Uterus (tissue), 4 donors: Measurements from ENCODE around the gene CACNA2D2. TPM values are rescaled to one million over a fixed set of nuclear protein-coding genes. Genes with fewer than 3 reads are reported as not detected.
A peak's percentile ranks its signal among the peaks of the same experiment; 100 is the strongest.

Experiments
- DNase-seq, 2 donors: peaks; one replicate each; pipeline ENCODE4 v3.0.0-alpha.2; 2019 to 2020
- H3K27ac ChIP-seq, 2 donors: fragments of 200-600 bp; sonication (generic); 1 replicate in 1 of 2; 2 replicates in 1 of 2; pipeline ENCODE4 v1.5.1; 2016 to 2018
- H3K27me3 ChIP-seq, 2 donors: fragments of 200-600 bp; sonication (generic); one replicate each; pipeline ENCODE4 v1.5.1; 2018 to 2019; ENCODE audit warnings: control low read depth in 1 of 2
- H3K36me3 ChIP-seq, 2 donors: fragments of 200-600 bp; sonication (generic); one replicate each; pipeline ENCODE4 v1.5.1; 2019; ENCODE audit warnings: control low read depth in 1 of 2
- H3K4me1 ChIP-seq, 2 donors: fragments of 200-600 bp; sonication (generic); one replicate each; pipeline ENCODE4 v1.5.1; 2018 to 2019; ENCODE audit warnings: control low read depth in 1 of 2
- H3K4me3 ChIP-seq, 2 donors: fragments of 200-600 bp; sonication (generic); 1 replicate in 1 of 2; 2 replicates in 1 of 2; pipeline ENCODE4 v1.5.1; 2018 to 2019; ENCODE audit warnings: mild to moderate bottlenecking in 1 of 2
- H3K9me3 ChIP-seq, 2 donors: fragments of 200-600 bp; sonication (generic); one replicate each; pipeline ENCODE4 v1.5.1; 2019; ENCODE audit warnings: control low read depth in 1 of 2
- POLR2A ChIP-seq, 2 donors: fragments of 450-650 bp; IDR thresholded peaks; one replicate each; pipeline ENCODE4 v1.6.1; 2016; ENCODE audit warnings: antibody characterized with exemption in 2 of 2, mild to moderate bottlenecking in 1 of 2, moderate library complexity in 1 of 2
- intact Hi-C: fragments of 100-400 bp; cut with DNase I; formaldehyde crosslinking; loops from one replicate; pipeline ENCODE4 v1.15.1; 2023; ENCODE audit warnings: low total_unique reads
- total RNA-seq, 4 donors: library from RNA; depleted of rRNA in 3 of 4; stranded (reverse); fragments of >200 nt in 3 of 4; gene quantifications; one replicate each; pipeline versions ENCODE4 v1.1.0 to v1.2.4, GENCODE V29; 2014 to 2023
- TF ChIP-seq, protein P1 (sequence below), 4 experiments: fragments of 200-600 bp in 2 of 4; fragments of 450-650 bp in 2 of 4; sonication (generic) in 2 of 4; IDR thresholded peaks; one replicate each; pipeline ENCODE4 v1.5.1; 2016 to 2019; ENCODE audit warnings: antibody characterized with exemption in 4 of 4, mild to moderate bottlenecking in 2 of 4, moderate library complexity in 1 of 4
- donor health status: DM: yes; HTN: yes; CAD: no.

CACNA2D2 gene
- total RNA-seq, 4 donors from 2014 or later = under 0.01 to 6.1 (median 5.3) TPM; not detected in 1

DNA sequence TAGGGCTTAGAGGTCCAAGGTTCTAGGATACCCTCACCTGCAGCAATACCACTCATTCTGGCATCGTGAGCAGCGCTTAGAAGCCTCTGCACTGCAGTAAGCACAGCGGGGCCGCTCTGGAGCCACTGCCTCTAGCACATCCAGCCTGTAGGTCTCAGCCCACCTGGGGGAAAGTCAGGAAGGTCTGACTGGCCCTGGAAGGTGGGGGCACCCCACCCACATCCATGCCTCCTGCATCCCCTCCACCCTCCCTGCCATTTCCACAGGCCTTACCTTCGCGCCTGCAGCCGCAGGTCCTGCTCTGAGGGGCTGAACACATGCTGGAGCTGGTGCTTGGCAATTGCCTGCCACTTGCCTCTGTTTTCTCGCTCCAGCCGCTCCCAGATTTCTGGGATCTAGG is 161.9 kb downstream of the CACNA2D2 start:
- no peak for DNase-seq
- H3K27ac ChIP-seq = no peak overlapping the region
- no peaks in the 10 kb centered on the region for H3K27me3 ChIP-seq
- no peak overlapping the region for H3K4me3 ChIP-seq
- TF ChIP-seq, protein P1, sequence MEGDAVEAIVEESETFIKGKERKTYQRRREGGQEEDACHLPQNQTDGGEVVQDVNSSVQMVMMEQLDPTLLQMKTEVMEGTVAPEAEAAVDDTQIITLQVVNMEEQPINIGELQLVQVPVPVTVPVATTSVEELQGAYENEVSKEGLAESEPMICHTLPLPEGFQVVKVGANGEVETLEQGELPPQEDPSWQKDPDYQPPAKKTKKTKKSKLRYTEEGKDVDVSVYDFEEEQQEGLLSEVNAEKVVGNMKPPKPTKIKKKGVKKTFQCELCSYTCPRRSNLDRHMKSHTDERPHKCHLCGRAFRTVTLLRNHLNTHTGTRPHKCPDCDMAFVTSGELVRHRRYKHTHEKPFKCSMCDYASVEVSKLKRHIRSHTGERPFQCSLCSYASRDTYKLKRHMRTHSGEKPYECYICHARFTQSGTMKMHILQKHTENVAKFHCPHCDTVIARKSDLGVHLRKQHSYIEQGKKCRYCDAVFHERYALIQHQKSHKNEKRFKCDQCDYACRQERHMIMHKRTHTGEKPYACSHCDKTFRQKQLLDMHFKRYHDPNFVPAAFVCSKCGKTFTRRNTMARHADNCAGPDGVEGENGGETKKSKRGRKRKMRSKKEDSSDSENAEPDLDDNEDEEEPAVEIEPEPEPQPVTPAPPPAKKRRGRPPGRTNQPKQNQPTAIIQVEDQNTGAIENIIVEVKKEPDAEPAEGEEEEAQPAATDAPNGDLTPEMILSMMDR (IDR thresholded peaks at IDR 0.05) = no peak
- no peak for TF ChIP-seq POLR2A (IDR thresholded peaks at IDR 0.05)
- H3K4me1 ChIP-seq = peaks cover 0 to 19% of the 10 kb centered on the region in 2 donors
- H3K9me3 ChIP-seq = no peaks in the 10 kb centered on the region
- intact Hi-C loops = no loop called here
- H3K36me3 ChIP-seq = no peaks in the 10 kb centered on the region

DNA sequence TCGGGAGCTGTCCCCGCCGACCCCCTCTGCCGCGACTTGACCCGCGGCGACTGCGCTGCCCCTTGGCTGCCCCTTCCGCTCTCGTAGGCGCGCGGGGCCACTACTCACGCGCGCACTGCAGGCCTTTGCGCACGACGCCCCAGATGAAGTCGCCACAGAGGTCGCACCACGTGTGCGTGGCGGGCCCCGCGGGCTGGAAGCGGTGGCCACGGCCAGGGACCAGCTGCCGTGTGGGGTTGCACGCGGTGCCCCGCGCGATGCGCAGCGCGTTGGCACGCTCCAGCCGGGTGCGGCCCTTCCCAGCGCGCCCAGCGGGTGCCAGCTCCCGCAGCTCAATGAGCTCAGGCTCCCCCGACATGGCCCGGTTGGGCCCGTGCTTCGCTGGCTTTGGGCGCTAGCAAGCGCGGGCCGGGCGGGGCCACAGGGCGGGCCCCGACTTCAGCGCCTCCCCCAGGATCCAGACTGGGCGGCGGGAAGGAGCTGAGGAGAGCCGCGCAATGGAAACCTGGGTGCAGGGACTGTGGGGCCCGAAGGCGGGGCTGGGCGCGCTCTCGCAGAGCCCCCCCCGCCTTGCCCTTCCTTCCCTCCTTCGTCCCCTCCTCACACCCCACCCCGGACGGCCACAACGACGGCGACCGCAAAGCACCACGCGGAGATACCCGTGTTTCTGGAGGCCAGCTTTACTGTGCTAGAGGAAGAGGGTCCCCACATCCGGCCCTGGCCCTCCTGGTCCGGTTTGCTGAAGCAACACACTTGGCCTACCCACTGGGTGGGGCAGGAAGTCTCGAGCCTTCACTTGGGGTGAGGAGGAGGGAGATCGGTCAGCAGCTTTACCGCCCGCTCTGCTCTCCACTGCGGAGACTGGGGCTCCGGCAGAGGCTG is 162.7 kb downstream of the CACNA2D2 start, which contains the start of gene RASSF1:
Gene RASSF1, minus strand, starts transcription at position 389 of the 882 bp plus-strand sequence. Its CDS starts 31 bp downstream, at position 358.
- Histone ChIP-seq H3K27ac (peak within 1 kb of the TSS; percentile 94 to 99), H3K4me3 (peak within 1 kb of the TSS; percentile 40 to 52), H3K4me1 (peaks cover 0 to 13% of the 10 kb centered on the region in 2 donors), H3K9me3 (no peaks in the 10 kb centered on the region), H3K36me3 (no peaks in the 10 kb centered on the region), H3K27me3 (no peaks in the 10 kb centered on the region)
- intact Hi-C loops = no loop called here
- TF ChIP-seq, protein P1 (IDR thresholded peaks at IDR 0.05) = no peak
- peak; percentile 67 to 79 for TF ChIP-seq POLR2A (IDR thresholded peaks at IDR 0.05)
- DNase-seq = peak; percentile 70 to 80

DNA sequence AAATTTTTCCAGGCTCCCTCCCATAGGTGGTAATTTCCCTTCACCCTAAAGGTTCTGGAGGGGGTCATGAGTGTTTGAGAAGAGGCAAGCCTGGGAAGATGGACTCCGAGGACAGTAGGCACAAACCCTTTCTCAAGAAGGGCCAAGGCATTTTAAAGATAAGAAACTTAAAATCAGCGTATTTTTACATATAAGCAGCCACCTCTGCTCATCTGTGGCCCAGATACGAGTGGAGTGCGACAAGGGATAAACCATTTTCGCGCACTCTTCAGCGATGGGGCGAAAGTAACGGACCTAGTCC is 163.3 kb downstream of the CACNA2D2 start:
- H3K27ac ChIP-seq = peak overlapping the region; percentile 94 to 99
- no peaks in the 10 kb centered on the region for H3K9me3 ChIP-seq
- intact Hi-C loops = no loop called here
- no peaks in the 10 kb centered on the region for H3K27me3 ChIP-seq
- peak overlapping the region; percentile 40 to 52 for H3K4me3 ChIP-seq
- no peaks in the 10 kb centered on the region for H3K36me3 ChIP-seq
- peaks cover 0 to 7% of the 10 kb centered on the region in 2 donors for H3K4me1 ChIP-seq
- DNase-seq = no peak
- TF ChIP-seq, protein P1 (IDR thresholded peaks at IDR 0.05) = no peak
- TF ChIP-seq POLR2A (IDR thresholded peaks at IDR 0.05) = no peak

DNA sequence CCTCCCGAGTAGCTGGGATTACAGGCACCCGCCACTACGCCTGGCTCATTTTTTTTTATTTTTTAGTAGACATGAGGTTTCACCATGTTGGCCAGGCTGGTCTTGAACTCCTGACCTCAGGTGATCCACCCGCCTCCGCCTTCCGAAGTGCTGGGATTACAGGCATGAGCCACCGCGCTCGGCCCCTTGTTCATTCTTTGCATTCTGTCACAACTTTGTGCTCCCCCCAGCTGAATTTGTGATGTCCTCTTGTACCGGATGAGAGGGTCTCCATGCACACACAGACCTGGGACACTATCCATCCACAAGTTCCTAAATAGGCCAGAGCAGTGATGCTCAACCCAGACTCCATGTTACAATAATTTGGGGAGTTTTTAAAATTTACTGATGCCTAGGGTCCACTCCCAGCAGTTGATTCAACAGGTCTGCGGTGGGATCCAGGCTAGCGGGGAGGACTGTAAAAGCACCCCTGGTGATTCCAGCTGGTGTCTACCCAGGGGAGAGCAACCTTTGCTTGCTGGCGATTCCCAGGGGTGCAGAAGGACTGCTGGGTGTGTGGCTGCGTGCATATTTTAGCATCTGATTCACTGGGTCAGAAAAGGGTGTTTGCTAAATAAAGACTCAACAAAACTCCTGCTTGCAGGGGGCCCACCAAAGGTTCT is 163.8 kb downstream of the CACNA2D2 start:
- intact Hi-C loops = no loop called here
- peaks cover 0 to 6% of the 10 kb centered on the region in 2 donors for H3K4me1 ChIP-seq
- H3K36me3 ChIP-seq = no peaks in the 10 kb centered on the region
- no peak for DNase-seq
- no peaks in the 10 kb centered on the region for H3K27me3 ChIP-seq
- H3K27ac ChIP-seq = peak overlapping the region; percentile 94 to 99
- no peak for TF ChIP-seq POLR2A (IDR thresholded peaks at IDR 0.05)
- TF ChIP-seq, protein P1 (IDR thresholded peaks at IDR 0.05) = no peak
- peak overlapping the region; percentile 40 to 52 for H3K4me3 ChIP-seq
- no peaks in the 10 kb centered on the region for H3K9me3 ChIP-seq

DNA sequence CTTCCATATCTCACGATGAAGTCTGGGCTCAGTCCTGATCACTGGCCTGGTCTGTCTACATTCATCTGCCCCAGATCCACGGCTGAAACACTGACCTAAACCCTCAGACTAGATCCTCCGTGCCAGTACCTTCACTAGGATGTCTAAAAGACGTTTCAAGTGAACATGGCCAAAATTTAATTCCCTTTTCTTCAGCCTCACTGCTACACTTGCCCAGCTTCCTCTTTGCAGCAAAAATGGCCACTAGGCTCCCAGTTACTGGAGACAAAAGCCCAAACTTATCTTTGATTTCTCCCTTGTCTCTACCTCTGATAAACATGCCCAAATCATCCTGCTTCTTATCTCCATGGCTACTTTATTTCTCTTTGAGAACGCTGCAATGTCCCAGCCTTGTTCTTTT is 164.5 kb downstream of the CACNA2D2 start:
- Histone ChIP-seq H3K4me1 (peaks cover 3 to 6% of the 10 kb centered on the region in 2 donors), H3K27ac (peak overlapping the region; percentile 94 to 99), H3K36me3 (no peaks in the 10 kb centered on the region), H3K9me3 (no peaks in the 10 kb centered on the region), H3K4me3 (no peak overlapping the region), H3K27me3 (no peaks in the 10 kb centered on the region)
- intact Hi-C loops = no loop called here
- DNase-seq = no peak
- TF ChIP-seq POLR2A (IDR thresholded peaks at IDR 0.05) = no peak
- TF ChIP-seq, protein P1 (IDR thresholded peaks at IDR 0.05) = no peak
